NT2/D1 (cell line): ENCODE measurements around the gene FSCN2.

Source experiments
- YY1 ChIP-seq: IDR thresholded peaks from 2 replicates; pipeline ENCODE4 v1.6.1; 2011; ENCODE audit not compliant: insufficient read length, insufficient read depth
- ZNF274 ChIP-seq: IDR thresholded peaks from 2 replicates; pipeline ENCODE4 v1.6.1; 2011; ENCODE audit warnings: mild to moderate bottlenecking, low read depth, low read length

- TF ChIP-seq YY1 (no peak), ZNF274 (no peak)
Measured at GRCh38 chr17:81566461-81567126, 38.4 kb downstream of the FSCN2 start.
